NCI-H1436 (cell line): ENCODE data around the gene DNAJC24.
A peak's percentile ranks its signal among the peaks of the same experiment; 100 is the strongest.

Experiments
- DNase-seq: peaks from one replicate; lab custom pipeline; 2025; lab: John Stamatoyannopoulos, UW

Gene DNAJC24

GRCh38 chr11:31415435-31415834, 45.8 kb downstream of the DNAJC24 start:
- no peak for DNase-seq

- no peak for DNase-seq
Observed at GRCh38 chr11:31417357-31417756, 47.7 kb downstream of the DNAJC24 start.

- no peak for DNase-seq
Observed at GRCh38 chr11:31417816-31418215, 48.2 kb downstream of the DNAJC24 start.

- DNase-seq, result no peak
Observed at GRCh38 chr11:31419138-31419537, 49.5 kb downstream of the DNAJC24 start.

GRCh38 chr11:31419669-31420068, 50.0 kb downstream of the DNAJC24 start:
- DNase-seq, result no peak

GRCh38 chr11:31421820-31422219, 52.2 kb downstream of the DNAJC24 start:
- no peak for DNase-seq

GRCh38 chr11:31422703-31423102, 53.0 kb downstream of the DNAJC24 start:
- DNase-seq, result peak; percentile 49

GRCh38 chr11:31424652-31425051, 55.0 kb downstream of the DNAJC24 start:
- DNase-seq, result no peak

GRCh38 chr11:31433851-31434250, 64.2 kb downstream of the DNAJC24 start:
- DNase-seq, result no peak

- no peak for DNase-seq
Observed at GRCh38 chr11:31437742-31438435, 68.2 kb downstream of the DNAJC24 start.

- DNase-seq, result no peak
Observed at GRCh38 chr11:31441296-31441695, 71.6 kb downstream of the DNAJC24 start.

GRCh38 chr11:31442086-31442485, 72.4 kb downstream of the DNAJC24 start:
- DNase-seq, result peak; percentile 93

GRCh38 chr11:31443802-31444201, 74.1 kb downstream of the DNAJC24 start:
- no peak for DNase-seq

- DNase-seq, result no peak
Observed at GRCh38 chr11:31445621-31446020, 76.0 kb downstream of the DNAJC24 start.

GRCh38 chr11:31449040-31449439, 79.4 kb downstream of the DNAJC24 start:
- DNase-seq, result no peak

- DNase-seq, result no peak
Observed at GRCh38 chr11:31450841-31451240, 81.2 kb downstream of the DNAJC24 start.

GRCh38 chr11:31455177-31455576, 85.5 kb downstream of the DNAJC24 start:
- no peak for DNase-seq

- DNase-seq, result no peak
Observed at GRCh38 chr11:31464436-31464835, 94.8 kb downstream of the DNAJC24 start.

- no peak for DNase-seq
Observed at GRCh38 chr11:31474083-31474482, 104.4 kb downstream of the DNAJC24 start.

- no peak for DNase-seq
Observed at GRCh38 chr11:31477528-31478222, 108.0 kb downstream of the DNAJC24 start.

- no peak for DNase-seq
Observed at GRCh38 chr11:31478223-31478590, 108.5 kb downstream of the DNAJC24 start.

GRCh38 chr11:31479066-31479465, 109.4 kb downstream of the DNAJC24 start:
- DNase-seq, result no peak

- no peak for DNase-seq
Observed at GRCh38 chr11:31480930-31481329, 111.3 kb downstream of the DNAJC24 start.
